Stimulated activated CD4-positive, alpha-beta T cell treated with anti-CD3 and anti-CD28 coated beads, Interleukin-4, amount 100 ng/mL, for 4 hours (primary cell): ENCODE measurements around the gene FABP1.

Experiments
- DNase-seq, 2 experiments: peaks; one replicate each; pipeline ENCODE4 v3.0.0-alpha.2; 2020

FABP1 gene

DNA sequence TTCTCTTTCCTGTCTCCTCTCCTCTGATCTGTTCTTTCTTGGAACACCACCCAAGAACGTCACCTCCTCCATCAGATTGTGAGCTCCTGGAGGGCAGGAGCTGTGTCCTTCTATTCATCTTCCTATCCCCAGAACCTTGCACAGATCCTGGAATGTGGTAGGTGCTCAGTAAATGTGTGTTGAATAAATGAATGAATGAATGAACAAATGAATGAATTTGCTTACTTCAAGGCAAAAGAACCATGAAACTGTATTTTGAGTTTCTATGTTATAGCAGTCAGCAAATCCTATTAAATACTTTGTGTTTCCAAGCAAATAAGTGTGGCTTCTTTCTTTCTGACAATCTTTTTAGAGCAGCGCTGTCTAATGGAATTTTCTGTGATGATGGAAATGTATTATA, 14.8 kb downstream of the FABP1 start:
- no peak for DNase-seq

DNA sequence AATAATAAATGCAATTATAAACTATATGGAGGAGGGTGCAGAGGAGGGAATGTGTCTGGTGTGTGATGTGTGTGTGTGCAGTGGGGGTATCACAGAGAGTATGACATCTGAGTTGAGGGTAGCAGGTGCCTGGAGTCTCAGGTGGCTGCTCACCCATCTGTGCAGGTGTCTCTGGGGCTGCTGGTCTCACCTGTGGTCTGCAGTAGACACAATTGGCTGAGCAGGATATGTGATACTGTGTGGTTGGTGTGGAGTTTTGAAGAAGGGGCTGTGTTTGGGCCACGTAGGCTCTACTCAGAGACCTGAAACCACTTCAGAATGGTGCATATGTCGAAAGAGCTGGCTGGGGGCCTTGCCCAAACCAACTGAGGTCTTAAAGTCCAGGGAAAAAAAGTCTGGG, 17.0 kb downstream of the FABP1 start:
- no peak for DNase-seq

DNA sequence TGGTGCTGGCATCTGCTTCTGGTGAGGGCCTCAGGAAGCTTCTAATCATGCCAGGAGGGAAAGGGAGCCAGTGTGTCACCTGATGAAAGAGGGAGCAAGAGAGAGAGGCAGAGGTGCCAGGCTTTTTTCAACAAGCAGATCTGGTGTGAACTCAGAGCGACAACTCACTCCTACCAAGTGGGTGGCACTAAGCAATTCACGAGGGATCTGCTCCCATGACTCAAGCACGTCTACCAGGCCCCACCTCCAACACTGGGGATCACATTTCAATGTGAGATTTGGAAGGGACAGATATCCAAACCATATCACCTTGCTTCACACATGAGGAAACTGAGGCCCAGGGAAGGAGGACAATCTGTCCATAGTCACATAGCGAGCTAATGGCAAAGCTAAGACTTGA, 19.1 kb downstream of the FABP1 start:
- DNase-seq: no peak

DNA sequence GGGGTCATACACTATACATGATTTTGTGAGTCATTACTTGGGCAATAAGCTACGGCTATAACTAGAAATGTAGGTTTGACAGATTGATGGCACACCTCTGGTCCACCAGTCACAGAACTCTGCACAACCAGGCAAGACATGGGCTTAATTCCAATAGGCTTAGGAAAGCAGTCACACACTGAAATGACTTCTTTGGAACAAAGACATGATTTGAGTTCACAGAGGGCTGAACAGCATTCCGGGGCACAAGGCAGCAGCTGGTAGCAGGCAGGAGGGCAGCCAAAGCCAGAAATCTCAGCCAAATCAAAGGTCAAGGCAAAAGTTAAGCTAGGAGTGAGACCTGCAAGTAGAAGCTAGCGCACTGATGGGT, 27.4 kb downstream of the FABP1 start:
- DNase-seq: no peak

DNA sequence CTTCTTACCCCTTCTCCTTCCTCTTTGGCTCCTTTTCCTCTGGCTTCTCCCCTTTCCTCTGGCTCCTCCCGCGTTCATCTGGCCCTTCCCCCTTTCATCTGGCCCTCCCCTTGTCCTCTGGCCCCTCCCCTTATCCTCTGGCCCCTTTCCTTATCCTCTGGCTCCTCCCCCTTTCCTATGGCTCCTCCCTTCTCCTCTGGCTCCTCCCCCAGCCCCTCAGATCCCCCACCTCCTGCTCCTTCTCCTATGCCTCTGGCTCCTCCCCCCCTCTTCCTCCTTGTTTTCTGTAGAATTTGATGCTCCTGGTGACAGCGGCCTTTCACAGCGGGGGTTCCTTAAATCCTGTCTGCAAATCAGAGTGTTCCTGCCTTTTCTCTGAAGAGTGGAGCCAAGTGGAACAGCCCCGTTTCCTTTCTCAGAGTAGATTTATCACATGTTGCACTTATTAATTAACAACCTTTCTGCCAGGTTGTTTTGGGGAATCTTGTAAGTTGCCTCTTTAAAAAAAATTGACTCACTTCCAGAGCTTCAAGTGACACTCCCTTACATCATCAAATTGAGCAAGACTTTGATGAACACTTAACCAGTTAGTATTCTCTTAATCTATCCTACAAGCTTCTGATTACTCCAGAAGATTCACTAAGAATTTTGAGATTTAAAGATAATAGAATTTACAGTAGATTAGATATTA, 27.9 kb downstream of the FABP1 start:
- DNase-seq: no peak

DNA sequence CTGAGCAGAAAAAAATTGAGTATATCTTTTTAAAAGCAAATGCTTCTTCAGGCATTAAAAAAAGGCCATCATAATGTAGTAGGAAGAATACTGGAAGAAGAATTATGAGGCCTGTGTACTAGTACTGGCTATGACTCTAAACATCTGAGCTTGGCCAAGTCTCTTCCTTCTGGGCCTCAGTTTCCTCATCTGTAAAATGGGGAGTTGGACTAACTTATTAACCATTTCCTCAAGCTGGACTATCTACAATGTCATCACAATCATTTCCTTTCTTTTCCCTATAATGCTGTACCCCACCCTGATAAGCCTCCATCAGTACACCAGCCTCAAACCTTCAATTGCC, 29.3 kb downstream of the FABP1 start:
- DNase-seq: no peak

DNA sequence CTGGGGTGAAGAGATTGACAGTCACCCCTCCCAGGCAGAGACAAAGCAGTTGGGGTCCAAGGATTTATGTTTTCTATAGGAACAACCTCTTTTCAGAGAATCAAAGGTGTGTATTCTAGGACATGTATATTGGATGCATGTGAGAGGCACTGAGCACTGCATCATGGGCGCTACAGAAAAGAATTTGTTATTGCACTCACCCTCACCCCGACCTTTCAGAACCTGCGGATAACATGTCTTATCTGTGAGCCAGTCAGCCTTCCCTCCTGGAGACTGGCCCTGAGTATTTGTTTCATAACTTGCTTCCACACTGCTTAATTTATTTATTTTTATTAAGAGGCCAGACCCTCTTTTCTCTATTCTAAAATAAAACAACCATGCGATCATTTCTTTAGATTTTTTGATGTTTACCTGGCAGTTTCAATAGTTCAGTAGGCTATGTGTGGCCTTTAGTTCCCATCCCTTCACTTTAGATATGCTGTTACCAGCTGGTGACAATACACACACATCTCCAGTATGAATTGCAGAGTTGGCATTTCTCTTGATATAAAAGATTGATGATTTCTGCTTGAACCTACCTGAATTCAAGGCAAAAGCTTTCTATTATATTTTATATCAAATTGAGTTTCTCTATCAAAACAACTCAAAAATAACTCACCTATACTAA, 29.8 kb downstream of the FABP1 start:
- no peak for DNase-seq

DNA sequence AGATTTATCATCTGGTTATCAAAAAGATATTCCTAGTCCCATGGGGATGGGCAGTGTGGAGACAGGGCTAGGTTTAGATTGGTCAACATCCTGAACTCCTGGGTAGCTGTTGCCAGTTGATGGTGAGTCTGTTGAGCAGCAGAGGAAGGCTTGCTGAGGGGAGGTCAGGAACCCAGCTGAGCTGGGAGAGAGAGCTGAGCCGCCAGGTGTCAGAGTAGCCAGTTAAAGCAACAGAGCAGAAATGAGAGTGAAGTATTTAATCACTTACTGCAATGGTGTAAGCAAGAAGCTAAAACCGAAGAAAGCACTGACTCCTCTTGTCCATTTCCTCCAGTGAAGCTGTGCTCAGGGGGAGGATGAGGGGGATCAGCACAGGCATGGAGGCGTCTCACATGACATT, 30.7 kb downstream of the FABP1 start:
- no peak for DNase-seq

DNA sequence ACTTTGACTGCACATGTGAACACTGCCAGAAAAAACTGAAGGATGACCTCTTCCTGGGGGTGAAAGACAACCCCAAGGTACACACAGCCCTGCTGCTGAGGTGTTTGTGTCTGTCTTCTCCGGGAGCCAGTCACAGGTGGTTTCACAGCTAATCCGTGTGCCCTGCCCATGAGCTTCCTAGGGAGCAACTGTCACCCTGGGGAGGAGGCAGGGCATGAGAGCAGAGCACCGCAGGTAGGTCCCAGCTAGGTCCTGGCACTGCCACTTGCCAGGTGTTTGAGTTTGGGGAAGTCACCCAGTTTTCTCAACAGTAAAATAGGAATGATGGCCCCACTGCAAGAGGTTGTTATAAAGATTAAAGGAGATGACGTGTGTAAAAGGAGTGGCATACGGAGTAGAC, 31.2 kb downstream of the FABP1 start:
- DNase-seq: no peak

DNA sequence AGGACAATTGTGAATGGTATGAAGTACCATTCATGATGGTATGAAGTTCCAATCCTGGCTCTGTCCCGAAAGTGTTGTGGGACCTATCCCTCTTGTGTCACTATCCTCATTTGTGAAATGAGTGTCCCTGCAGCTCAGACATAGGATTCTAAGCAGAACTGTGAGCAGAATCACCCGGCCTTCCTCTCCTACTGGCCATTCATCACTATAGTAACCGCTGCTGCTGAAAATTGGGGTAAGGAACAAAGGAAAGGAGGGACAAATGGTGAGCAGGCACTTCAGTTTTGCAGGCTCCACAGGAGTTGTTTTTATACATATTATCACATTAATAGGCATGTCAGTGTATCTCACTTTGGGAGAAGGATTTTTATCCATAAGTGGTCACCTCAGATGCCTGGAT, 32.8 kb downstream of the FABP1 start:
- DNase-seq: no peak

DNA sequence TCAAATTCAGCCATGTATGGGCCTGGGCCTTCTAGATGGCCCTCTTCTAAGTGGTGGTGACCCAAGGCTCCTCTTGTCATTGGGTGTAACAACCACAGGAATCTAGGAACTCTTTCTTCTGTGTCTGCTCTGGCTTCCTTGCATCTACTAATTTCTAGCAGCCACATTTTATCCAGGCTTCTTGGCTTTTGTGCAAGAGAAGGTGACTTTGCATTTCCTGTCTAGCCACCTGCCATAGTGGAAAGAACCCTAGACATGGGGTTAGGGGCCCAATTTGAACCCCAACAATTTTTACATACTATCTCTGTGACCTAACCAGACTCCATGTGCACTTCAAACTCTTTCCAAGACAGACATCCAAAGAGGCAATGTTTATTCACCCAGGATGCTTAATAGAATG, 35.1 kb downstream of the FABP1 start:
- no peak for DNase-seq

DNA sequence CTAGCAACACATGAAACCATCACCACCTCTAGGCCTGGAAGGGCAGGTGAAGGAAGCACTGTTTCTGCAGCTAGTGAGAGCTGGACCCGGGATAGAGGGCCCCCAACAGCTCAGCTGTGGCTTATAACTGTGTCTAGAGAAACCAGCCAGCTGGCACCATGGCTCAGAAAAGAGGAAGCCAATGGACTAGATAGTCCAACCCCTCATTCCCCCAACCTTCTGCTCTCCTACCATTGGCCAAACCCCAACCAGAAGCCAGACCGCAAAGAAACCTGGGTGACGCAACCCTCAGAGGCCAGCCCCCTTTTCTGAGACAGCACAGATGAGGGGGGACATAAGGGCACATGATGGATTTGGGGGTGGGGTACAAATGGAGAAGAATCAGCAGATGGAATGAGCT, 35.9 kb downstream of the FABP1 start:
- DNase-seq: no peak

DNA sequence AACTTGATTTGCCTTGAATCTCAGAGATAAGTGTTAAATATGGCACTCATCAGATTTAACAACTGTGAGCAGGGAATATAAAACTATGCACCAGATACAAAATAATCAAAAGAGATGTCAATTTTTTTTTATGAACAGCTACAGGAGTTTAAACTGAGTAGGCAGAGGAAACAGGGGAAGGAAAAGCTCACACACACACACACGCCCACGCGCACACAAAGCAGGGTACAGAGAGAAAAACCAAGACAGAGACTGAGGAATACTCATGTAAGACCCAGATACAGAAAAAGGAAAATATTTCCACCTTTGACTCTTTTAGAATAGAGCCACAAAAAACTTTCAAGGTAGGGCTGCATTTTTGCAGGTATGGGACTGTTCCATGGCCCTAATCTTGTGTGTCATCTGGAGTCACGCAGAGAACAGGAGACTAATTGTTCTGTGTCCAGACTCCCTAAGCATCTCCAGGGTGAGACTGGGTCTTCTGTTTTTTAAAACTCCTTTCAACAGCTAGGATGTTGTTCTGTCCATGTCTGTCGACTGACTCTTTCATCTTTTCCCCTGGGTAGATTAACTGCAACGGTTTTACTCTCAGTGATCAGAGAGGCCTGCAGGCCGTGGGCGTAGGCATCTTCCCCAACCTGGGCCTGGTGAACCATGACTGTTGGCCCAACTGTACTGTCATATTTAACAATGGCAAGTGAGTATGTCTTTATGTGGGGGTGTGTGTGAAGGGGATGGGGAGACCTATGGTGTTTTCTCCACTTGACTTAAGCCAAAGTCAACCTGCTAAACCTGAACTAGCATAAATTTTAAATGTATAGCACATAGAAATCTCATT, 37.2 kb downstream of the FABP1 start:
- DNase-seq: peak; percentile 48 to 76

DNA sequence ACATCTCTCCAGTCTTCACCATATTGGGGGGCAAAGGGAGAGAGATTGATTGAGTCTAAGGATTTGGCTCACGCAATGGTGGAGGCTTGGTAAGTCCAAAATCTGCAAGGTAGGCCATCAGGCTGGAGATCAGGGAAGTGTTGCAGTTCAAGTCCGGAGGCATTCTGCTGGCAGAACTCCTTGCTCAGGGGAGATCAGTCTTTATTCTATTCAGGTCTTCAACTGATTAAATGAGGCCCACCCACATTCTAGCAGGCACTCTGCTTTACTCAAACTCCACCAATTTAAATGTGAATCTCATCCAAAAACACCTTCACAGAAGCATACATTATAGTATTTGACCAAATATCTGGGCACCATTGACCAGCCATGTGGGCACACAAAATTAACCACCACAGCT, 38.9 kb downstream of the FABP1 start:
- no peak for DNase-seq

DNA sequence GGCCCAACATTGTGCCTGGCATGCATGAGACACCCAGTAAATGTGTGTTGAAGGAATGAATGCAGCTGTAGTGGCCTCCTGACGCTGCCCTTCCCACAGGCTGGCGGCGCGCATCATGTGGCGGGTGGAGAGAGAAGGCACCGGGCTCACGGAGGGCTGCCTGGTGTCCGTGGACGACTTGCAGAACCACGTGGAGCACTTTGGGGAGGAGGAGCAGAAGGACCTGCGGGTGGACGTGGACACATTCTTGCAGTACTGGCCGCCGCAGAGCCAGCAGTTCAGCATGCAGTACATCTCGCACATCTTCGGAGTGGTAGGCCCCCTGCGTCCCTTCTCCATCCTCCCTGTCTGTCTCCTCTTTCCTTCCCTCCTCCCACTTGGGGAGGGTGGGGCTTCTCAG, 40.1 kb downstream of the FABP1 start:
- no peak for DNase-seq

DNA sequence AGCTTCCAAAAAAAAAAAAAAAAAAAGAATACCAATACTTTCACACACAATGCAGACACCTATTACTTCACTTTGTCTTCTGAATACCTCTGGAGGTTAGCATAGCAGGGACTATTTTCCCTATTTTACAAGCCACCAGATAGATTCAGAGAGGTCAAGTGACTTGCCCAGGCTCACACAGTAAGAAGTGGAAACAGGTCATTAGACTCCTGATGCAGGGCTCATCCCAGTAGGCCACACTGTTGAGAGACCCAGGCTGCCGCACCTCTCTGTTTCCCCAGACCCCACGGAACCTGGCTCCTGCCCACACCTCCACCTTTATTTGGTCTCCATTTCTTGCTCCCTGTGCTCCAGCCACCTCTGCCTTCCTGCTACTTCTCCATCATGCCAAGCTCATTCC, 40.8 kb downstream of the FABP1 start:
- DNase-seq: no peak

DNA sequence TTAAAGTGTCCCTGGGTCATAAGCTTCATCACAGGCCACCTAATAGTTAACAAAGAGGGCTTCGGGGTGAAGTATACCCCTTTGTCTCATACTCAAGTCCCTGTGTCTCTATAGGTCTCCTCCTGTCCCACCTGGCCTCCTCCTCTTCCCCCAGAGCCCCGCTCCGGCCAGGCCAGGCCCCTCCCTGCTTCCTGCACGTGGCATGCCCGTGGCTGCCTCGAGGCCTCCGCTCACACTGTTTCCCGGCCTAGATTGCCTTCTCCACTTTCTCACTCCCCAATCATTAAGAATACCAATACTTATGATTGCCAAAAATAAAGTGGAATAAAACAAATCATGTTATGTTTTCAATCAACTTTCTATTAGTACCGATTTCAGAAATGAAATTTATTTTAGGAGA, 41.5 kb downstream of the FABP1 start:
- no peak for DNase-seq

DNA sequence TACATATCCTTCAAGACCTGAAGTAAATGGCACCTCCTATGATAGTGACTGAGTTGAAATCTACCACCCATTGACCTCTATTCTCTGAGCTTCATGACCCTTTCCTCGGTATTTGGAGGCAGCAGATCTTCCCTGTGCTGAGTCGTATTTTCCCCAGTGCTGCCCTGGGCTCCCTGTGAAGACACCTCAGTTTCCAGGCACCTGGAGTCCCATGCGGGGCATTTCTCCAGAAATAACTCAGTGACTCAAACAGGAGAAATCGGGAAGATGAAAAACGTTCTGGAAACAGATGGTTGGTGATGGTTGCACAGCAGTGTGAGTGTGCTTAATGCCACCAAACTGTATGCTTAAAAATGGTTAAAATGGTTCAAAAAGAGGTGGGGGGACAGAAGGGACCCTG, 42.3 kb downstream of the FABP1 start:
- DNase-seq: no peak

DNA sequence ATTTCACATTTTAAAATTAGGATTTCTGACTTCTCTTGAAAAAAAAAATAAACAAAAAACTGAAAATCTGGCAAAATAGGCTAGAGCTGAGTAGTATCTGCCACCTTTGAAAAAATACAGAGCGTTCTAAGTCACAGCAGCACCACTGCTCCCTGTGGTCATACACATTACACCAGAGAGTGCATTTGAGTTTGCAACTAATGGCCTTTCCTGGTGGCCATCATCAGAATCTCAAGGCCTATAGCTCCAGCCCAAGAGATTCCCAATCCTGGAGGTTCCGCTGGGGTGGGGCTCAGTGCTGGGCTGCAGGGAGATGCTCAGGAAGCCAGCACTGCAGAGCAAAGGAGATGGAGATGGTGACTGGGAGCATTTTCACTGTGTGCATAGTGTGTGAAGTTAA, 42.8 kb downstream of the FABP1 start:
- no peak for DNase-seq

DNA sequence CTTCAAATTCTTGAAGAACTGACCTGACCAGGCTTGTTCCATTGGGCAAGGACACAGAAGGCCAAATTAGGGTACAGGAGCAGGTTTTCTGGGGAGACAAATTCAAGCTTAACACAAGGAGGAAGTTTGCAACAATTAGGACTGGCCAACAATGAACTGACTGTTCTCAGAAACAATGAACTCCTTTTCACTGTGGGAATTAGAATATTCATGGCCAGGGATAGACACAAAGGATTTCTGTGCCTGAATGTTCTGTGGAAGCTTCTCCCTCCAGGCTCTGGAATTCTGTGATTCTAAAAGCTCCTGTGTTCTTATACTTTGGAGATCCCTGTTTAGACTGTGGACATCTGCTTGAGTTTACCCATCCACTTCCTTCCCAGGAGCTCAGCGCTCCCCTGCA, 45.1 kb downstream of the FABP1 start:
- DNase-seq: no peak

DNA sequence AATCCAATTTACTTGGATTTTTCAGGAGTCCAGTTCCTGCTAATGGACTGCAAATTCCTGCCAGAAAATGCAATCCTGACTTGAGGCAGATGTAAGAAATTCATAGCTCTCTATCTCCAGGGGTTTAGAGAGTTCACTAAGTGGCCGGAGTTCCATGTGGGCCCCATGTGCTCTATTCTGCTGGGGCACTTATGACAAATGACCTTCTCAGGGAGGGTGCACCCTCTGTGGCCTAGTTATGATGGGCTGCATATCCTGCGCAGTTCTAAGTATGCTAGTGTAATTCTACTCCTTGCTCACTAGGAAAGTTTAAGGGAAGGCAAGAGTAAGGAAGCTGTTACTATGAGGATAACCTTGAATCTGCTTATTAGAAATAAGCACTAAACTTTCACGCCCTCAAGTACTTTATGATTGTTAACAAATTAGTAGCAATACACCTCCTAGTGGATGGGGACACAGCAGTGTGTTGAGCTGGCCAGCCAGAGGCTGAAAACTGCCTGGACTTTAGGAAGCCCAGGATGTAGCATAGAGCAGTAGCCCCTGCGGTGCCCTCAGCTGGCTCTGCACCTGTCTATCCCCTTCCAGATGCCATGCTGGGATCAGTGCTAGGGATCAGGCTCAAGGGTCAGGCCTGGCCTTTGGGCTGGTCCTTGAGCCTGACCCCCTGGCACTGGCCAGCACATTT, 45.8 kb downstream of the FABP1 start:
- DNase-seq: no peak

DNA sequence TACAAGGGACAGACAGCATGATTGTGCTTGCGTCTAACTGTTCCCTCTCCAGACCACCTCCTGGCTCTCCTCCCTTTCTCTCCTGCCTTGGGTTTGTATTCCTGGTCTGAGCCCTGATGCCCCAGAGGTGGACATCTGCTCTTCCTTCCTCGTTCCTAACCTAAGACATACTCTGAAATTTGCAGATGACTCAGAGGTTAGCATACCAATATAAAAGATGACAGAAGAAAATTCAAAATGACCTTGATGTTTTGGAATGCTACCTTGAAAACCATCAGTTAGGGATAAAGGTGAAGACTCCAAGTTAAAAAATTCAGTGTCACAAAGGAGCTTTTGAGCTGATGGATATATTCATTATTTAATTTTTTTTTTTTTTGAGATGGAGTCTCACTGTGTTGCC, 47.3 kb downstream of the FABP1 start:
- no peak for DNase-seq

DNA sequence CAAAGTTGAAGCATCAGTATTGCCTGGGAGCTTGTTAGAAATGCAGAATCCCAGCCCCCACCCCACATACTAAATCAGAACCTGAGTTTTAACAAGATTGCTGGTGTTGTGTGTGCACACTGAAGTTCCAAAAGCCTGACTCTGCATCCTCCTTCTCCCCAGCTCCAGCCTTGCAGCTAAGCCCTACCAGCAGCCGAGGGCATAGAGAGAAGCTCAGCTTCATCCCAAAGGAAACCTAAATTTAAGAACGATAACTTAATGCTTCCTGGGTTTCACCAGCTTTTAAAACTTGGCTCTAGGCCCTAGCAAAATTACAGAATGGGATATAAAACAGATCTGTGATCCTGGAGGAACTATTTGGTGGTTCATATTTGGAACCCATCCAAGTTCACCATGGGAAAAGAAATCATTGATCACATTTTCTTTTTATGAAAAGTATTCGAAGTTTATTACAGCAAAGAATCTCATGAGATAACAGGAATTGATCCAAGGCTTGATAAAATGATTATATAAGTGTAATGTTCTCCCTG, 49.2 kb downstream of the FABP1 start:
- no peak for DNase-seq

DNA sequence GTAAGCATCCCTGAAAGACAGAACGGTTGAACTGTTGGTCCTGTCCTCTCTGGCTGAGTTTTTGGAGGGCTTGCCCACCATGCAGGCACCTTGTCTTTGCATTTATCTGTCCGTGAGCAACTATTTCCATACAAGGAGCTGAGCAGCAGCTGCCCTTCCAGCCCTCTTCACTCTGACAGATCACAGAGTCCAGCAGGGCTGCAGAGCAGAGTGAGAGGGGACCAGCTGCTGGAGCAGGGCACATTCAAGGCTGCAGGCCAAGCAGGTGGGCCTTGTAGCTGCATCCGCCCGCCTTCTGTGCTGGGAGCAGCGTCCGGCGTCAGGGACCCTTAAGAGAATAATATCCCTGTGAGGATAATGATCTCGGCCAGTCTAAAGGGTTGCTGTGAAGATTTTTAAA, 50.8 kb downstream of the FABP1 start:
- DNase-seq: no peak
